ENCODE measurements around the gene ARSB.

Gene ARSB

GRCh38 chr5:78845470-78845869, 139.6 kb downstream of the ARSB start:
- H3K27ac Mint-ChIP-seq, result no peak overlapping the region
- peaks cover 7% of the 10 kb centered on the region for H3K9me3 Mint-ChIP-seq
- peaks cover 6% of the 10 kb centered on the region for H3K36me3 Mint-ChIP-seq (ENCODE audit: low read depth)
- intact Hi-C loops (cut with micrococcal nuclease), result no loop called here
- H3K27me3 Mint-ChIP-seq, result no peaks in the 10 kb centered on the region
- H3K4me3 Mint-ChIP-seq, result no peak overlapping the region
- H3K4me1 Mint-ChIP-seq (ENCODE audit: low read depth), result no peaks in the 10 kb centered on the region

DNA sequence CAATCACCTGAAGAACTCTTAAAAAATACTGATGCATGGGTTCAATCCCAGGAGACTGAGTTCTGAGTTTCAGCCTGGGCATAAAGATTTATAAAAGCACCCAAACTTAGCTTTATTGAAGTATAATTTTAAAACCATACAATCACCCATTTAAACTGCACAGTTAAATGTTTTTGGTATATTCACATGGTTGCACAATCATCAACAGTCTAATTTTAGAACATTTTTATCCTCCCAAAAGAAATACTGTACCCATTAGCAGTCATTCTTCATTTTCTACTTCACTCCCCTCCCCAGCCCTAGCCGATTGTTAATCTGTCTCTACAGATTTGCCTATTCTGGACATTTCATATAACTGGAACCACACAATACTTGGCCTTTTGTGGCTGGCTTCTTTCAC, 141.7 kb downstream of the ARSB start:
- H3K4me3 Mint-ChIP-seq, result no peak overlapping the region
- intact Hi-C loops (cut with micrococcal nuclease), result no loop called here
- peaks cover 15% of the 10 kb centered on the region for H3K36me3 Mint-ChIP-seq (ENCODE audit: low read depth)
- peaks cover 7% of the 10 kb centered on the region for H3K9me3 Mint-ChIP-seq
- no peaks in the 10 kb centered on the region for H3K4me1 Mint-ChIP-seq (ENCODE audit: low read depth)
- H3K27ac Mint-ChIP-seq, result no peak overlapping the region
- no peaks in the 10 kb centered on the region for H3K27me3 Mint-ChIP-seq

DNA sequence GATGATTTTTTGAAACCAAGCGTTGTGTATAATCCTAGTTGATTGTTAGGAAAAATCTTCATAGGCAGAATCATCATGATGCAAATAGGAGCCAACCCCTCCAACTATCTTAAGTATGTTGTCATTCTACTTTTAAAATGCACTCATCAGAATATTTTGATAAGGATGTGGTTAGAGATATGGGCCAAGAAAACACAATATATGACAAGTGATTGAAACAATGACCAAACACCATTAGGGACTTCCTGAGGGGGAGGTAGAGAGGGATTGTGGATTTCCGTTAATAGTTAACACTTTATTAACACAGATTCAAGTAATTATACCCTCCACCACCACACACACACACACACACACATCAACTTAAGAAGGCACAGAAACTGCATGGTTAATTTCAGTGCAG, 143.3 kb downstream of the ARSB start:
- no peaks in the 10 kb centered on the region for H3K4me1 Mint-ChIP-seq (ENCODE audit: low read depth)
- no peak overlapping the region for H3K4me3 Mint-ChIP-seq
- H3K27me3 Mint-ChIP-seq, result no peaks in the 10 kb centered on the region
- no peak overlapping the region for H3K27ac Mint-ChIP-seq
- peaks cover 25% of the 10 kb centered on the region for H3K36me3 Mint-ChIP-seq (ENCODE audit: low read depth)
- no peaks in the 10 kb centered on the region for H3K9me3 Mint-ChIP-seq
- intact Hi-C loops (cut with micrococcal nuclease), result no loop called here

DNA sequence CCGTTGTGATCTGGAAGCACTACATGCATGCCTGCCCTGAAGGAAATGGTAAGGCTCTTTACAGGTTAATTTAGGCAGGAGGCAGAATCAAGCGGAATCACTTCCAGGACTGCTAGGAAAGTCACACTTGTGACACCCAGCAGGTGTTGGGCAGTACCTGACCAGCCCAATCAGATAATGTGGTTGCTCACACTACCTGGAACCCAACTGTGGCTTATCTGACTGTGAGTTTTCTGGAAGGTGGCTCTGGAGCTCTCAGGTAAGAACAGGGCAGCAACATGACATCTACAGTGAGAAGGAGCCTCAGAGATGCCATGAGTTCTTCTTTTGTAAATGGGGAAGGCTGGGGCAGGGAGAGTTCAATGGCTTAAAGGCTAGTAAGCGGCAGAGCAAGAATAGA, 146.4 kb downstream of the ARSB start:
- Mint-ChIP-seq H3K9me3 (no peaks in the 10 kb centered on the region), H3K4me3 (no peak overlapping the region), H3K36me3 (ENCODE audit: low read depth) (peaks cover 47% of the 10 kb centered on the region), H3K4me1 (ENCODE audit: low read depth) (no peaks in the 10 kb centered on the region), H3K27me3 (no peaks in the 10 kb centered on the region), H3K27ac (no peak overlapping the region)
- intact Hi-C loops (cut with micrococcal nuclease), result no loop called here

DNA sequence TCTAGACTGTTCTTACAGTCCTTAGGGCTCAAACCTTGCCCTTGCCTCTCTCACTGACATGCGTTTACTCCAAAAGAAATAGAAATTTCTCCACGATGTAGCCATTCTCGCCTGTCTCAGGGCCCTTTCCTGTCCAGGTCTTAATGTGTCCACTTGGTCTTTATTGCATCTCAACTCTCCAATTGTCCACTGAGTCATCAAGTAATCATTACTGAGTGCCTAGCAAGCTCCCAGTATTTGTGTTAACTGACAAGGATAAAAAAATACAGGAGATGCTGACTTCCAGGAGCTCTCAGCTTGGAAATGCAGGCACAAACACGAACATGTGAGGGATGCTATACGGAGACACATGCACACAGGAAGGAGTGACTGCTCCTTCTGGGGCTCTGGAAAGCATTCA, 147.3 kb downstream of the ARSB start:
- no peaks in the 10 kb centered on the region for H3K4me1 Mint-ChIP-seq (ENCODE audit: low read depth)
- H3K27me3 Mint-ChIP-seq, result no peaks in the 10 kb centered on the region
- no peak overlapping the region for H3K4me3 Mint-ChIP-seq
- no peaks in the 10 kb centered on the region for H3K9me3 Mint-ChIP-seq
- no peak overlapping the region for H3K27ac Mint-ChIP-seq
- peaks cover 56% of the 10 kb centered on the region for H3K36me3 Mint-ChIP-seq (ENCODE audit: low read depth)
- intact Hi-C loops (cut with micrococcal nuclease), result no loop called here

DNA sequence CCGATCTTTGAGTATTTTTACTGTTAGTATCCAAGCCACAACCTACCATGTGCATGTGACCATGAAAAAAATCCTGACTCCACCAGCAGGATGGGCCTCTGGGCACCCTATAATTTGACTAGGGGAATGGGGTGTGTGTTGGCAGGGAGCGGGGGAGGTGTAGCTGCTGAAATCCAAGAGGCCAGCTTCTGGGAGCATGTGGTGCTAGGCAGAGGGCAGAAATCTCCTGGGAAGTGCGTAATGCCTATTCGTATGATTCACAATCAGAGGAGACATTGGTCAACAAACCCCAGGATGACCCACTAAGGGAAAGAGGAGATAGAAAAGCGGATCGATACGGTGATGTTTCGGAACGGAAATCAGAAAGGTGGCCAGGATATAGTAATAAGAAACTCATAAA, 149.9 kb downstream of the ARSB start:
- Mint-ChIP-seq H3K27ac (no peak overlapping the region), H3K4me3 (no peak overlapping the region), H3K4me1 (ENCODE audit: low read depth) (no peaks in the 10 kb centered on the region), H3K36me3 (ENCODE audit: low read depth) (peaks cover 63% of the 10 kb centered on the region), H3K27me3 (no peaks in the 10 kb centered on the region), H3K9me3 (no peaks in the 10 kb centered on the region)
- intact Hi-C loops (cut with micrococcal nuclease), result no loop called here

DNA sequence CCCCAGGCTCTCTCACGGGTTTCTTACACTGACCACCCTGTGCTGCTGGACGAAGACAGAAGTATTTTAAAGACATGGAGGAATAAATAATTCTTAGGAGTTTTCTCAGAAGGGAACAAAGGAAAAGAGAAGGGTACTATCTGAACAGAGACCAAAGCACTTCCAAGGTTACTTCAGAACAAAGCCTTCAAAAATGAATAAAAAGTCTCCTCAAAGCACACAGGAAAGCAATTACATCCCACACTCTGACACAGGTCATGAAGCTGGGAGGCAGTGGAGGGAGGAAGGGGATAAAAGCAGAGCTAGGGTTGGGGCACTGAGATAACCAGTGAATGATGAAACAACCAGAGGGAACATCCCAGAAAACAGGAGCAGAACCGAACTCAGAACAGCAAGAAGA, 151.8 kb downstream of the ARSB start:
- Mint-ChIP-seq H3K4me1 (ENCODE audit: low read depth) (peaks cover 2% of the 10 kb centered on the region), H3K27ac (no peak overlapping the region), H3K9me3 (no peaks in the 10 kb centered on the region), H3K27me3 (no peaks in the 10 kb centered on the region), H3K36me3 (ENCODE audit: low read depth) (peaks cover 65% of the 10 kb centered on the region), H3K4me3 (no peak overlapping the region)
- intact Hi-C loops (cut with micrococcal nuclease), result no loop called here

- no peak overlapping the region for H3K4me3 Mint-ChIP-seq
- peaks cover 45% of the 10 kb centered on the region for H3K36me3 Mint-ChIP-seq (ENCODE audit: low read depth)
- intact Hi-C loops (cut with micrococcal nuclease), result no loop called here
- H3K9me3 Mint-ChIP-seq, result no peaks in the 10 kb centered on the region
- no peak overlapping the region for H3K27ac Mint-ChIP-seq
- H3K4me1 Mint-ChIP-seq (ENCODE audit: low read depth), result peaks cover 17% of the 10 kb centered on the region
- H3K27me3 Mint-ChIP-seq, result no peaks in the 10 kb centered on the region
These were observed 154.5 kb downstream of the ARSB start for GRCh38 chr5:78830528-78831046.

DNA sequence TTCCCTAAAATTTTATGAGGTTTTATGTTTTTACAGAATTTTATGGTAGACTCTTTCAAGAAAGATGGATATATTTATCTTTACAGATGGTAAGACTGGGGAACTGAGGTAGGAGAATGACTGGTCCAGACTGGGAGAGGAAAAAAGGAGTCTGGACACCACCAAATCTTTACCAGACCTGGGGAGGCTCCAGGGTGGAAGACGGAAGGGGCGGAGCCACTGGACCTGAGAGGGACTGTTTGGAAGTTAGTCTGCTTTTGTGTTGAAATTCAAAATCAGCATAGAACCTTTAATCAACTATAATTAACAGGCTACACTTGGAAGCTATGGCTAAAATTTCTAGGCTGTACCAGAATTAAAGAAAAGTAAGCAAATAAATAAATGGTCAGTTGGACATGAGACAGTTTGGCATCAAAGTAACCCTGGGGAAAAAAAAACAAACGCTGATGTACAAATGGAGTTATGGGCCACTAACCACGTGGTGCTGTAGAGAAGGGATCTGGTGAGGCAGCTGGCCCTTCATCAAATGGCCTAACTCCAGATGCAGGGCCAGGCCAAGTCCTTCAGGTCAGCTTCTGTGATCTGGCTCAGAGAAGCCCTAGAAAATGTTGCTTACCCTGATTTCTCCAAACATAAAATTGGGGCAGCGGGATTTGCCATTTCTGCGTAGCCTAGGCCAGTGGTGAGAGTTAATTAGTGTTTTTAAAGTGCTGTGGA, 155.1 kb downstream of the ARSB start:
- Mint-ChIP-seq H3K4me3 (no peak overlapping the region), H3K27ac (no peak overlapping the region), H3K36me3 (ENCODE audit: low read depth) (peaks cover 38% of the 10 kb centered on the region), H3K9me3 (no peaks in the 10 kb centered on the region), H3K27me3 (no peaks in the 10 kb centered on the region), H3K4me1 (ENCODE audit: low read depth) (peaks cover 17% of the 10 kb centered on the region)
- intact Hi-C loops (cut with micrococcal nuclease), result no loop called here

DNA sequence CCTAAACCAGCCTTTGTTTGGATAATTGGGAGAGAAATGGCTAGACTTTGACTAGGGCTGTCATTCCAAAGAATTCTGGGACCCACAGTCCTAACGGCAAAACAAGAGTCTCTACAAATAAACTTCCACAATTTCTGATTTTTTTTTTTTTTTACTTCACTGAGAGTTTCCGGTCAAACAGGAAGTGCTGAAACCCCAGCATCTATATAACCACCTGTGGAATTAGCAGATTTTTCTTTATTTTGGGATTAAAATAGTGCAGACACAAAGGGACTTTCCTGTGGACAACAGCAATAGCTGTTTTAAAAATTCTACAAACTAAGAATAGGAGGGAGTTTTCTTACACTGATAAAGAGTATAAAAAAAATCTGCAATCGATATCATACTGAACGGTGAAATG, 157.4 kb downstream of the ARSB start:
- peaks cover 38% of the 10 kb centered on the region for H3K36me3 Mint-ChIP-seq (ENCODE audit: low read depth)
- no peak overlapping the region for H3K27ac Mint-ChIP-seq
- H3K4me3 Mint-ChIP-seq, result no peak overlapping the region
- H3K27me3 Mint-ChIP-seq, result no peaks in the 10 kb centered on the region
- H3K4me1 Mint-ChIP-seq (ENCODE audit: low read depth), result peaks cover 17% of the 10 kb centered on the region
- intact Hi-C loops (cut with micrococcal nuclease), result no loop called here
- no peaks in the 10 kb centered on the region for H3K9me3 Mint-ChIP-seq

DNA sequence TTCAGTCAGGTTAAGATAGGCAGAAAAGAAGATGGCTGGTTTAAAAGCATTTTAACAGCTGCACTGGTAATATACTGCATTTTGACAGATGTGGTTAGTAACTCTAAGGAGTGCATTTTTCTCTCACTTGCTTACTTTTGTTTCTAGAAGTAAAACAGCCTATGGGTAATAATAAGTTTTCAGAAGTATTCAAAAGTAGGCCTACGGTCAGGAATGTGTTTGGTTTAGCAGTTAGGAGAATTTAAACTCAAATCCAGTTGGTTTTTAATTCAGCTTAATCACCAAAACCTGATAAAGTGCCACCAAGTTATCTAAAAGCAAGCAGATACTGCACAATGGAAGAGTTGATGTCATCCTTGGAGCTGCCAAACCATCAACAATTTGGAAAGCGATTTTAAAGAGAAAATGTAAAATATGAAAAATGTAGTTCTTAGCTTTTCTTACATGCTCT, 160.3 kb downstream of the ARSB start:
- intact Hi-C loops (cut with micrococcal nuclease), result no loop called here
- H3K4me3 Mint-ChIP-seq, result no peak overlapping the region
- no peaks in the 10 kb centered on the region for H3K9me3 Mint-ChIP-seq
- H3K27ac Mint-ChIP-seq, result no peak overlapping the region
- peaks cover 17% of the 10 kb centered on the region for H3K4me1 Mint-ChIP-seq (ENCODE audit: low read depth)
- no peaks in the 10 kb centered on the region for H3K27me3 Mint-ChIP-seq
- peaks cover 35% of the 10 kb centered on the region for H3K36me3 Mint-ChIP-seq (ENCODE audit: low read depth)

DNA sequence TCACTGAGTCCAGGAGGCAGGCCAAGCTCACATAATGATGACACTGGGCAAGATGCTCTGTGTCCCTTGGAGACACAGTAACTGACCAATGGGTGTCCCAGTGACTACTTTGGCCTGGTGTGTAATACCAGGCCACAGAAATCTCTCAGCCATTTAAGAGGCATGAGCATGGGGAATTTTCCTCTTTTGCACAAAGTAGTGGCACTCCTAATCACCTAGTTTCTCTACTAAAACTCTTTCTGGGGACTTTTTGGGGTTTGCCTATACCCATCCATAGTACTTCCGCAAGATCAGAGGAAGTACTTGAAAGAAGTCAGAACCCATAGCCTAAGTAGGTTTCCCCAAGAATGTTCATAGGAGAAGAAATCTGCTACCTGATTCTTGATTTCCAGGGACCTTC, 161.9 kb downstream of the ARSB start:
- intact Hi-C loops (cut with micrococcal nuclease), result no loop called here
- Mint-ChIP-seq H3K4me3 (no peak overlapping the region), H3K4me1 (ENCODE audit: low read depth) (peaks cover 14% of the 10 kb centered on the region), H3K36me3 (ENCODE audit: low read depth) (peaks cover 31% of the 10 kb centered on the region), H3K27me3 (no peaks in the 10 kb centered on the region), H3K9me3 (no peaks in the 10 kb centered on the region), H3K27ac (no peak overlapping the region)

GRCh38 chr5:78821536-78822021, 163.5 kb downstream of the ARSB start:
- Mint-ChIP-seq H3K4me3 (no peak overlapping the region), H3K36me3 (ENCODE audit: low read depth) (peaks cover 38% of the 10 kb centered on the region), H3K4me1 (ENCODE audit: low read depth) (peaks cover 5% of the 10 kb centered on the region), H3K27ac (no peak overlapping the region), H3K27me3 (no peaks in the 10 kb centered on the region), H3K9me3 (no peaks in the 10 kb centered on the region)
- intact Hi-C loops (cut with micrococcal nuclease), result no loop called here

DNA sequence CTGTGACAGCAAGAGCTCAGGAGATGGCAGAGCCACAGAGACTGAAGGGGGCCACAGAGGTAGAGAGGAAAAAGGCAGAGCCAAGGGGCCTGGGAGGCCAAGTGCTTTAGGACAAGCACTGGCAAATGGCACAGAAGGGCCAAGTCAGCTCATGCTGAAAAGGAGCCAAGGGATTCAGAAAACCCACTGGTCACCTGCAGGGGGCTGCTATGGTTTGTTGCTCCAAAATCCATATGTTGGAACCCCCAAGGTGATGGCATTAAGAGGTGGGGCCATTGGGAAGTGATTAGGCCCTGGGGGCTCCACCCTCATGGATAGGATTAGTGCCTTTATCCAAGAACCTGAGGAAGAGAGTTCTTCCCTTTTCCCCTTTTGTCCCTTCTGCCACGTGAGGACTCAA, 165.4 kb downstream of the ARSB start:
- Mint-ChIP-seq H3K27me3 (no peaks in the 10 kb centered on the region), H3K4me3 (no peak overlapping the region), H3K4me1 (ENCODE audit: low read depth) (no peaks in the 10 kb centered on the region), H3K9me3 (no peaks in the 10 kb centered on the region), H3K27ac (no peak overlapping the region), H3K36me3 (ENCODE audit: low read depth) (peaks cover 40% of the 10 kb centered on the region)
- intact Hi-C loops (cut with micrococcal nuclease), result no loop called here

DNA sequence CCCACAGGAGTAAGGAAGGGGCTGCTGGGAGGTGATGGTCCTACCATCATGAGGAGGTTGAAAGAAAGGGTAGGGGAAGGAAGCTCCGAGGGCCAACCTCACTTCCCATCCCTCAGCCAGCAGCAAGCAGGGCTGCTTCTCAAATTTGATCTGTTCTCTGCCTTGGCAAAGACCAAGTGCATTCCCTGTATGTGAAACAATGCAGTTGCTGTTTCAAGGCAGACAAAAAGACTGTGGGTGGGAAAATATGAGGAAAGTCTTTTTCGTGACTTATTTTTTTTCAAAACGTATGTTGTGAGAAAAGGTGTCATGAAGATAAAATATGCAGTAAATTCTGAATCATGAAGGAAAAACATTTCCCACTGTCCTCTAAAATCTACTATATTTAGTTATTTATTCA, 165.9 kb downstream of the ARSB start:
- Mint-ChIP-seq H3K4me1 (ENCODE audit: low read depth) (no peaks in the 10 kb centered on the region), H3K4me3 (no peak overlapping the region), H3K36me3 (ENCODE audit: low read depth) (peaks cover 40% of the 10 kb centered on the region), H3K27ac (no peak overlapping the region), H3K27me3 (no peaks in the 10 kb centered on the region), H3K9me3 (no peaks in the 10 kb centered on the region)
- intact Hi-C loops (cut with micrococcal nuclease), result no loop called here

Data from dendritic cell treated with granulocyte-macrophage colony-stimulating factor and Interleukin-4, amounts not matched to agents 40 ng/mL and 50 ng/mL, for 4 days (primary cell).